Activated naive CD8-positive, alpha-beta T cell treated with anti-CD3 and anti-CD28 coated beads, Interleukin-2, amount 50 U/mL, for 24 hours (primary cell): ENCODE measurements around the gene TMEM161A.
"Not testable (repeated sequence)": the region's sequence is repeated elsewhere in the genome, so short reads cannot be mapped to it uniquely, and the experiment has no call there.

Experiments used
- ATAC-seq: fragments of 150-1000 bp; cut with Tn5 transposase; one replicate; pipeline ENCODE4 v1.10.0; 2021
- DNase-seq: peaks from one replicate; pipeline ENCODE4 v3.0.0; 2021
- H3K27ac Mint-ChIP-seq: one replicate; pipeline ENCODE4 v1.8.0; 2021; ENCODE audit warnings: mild to moderate bottlenecking, mixed read lengths
- H3K27me3 Mint-ChIP-seq: one replicate; pipeline ENCODE4 v1.8.0; 2021; ENCODE audit warnings: mixed read lengths
- H3K36me3 Mint-ChIP-seq: one replicate; pipeline ENCODE4 v1.8.0; 2021; ENCODE audit warnings: low read depth, mixed read lengths
- H3K4me1 Mint-ChIP-seq: one replicate; pipeline ENCODE4 v1.8.0; 2021; ENCODE audit warnings: mixed read lengths
- H3K4me3 Mint-ChIP-seq: one replicate; pipeline ENCODE4 v1.8.0; 2021; ENCODE audit warnings: mild to moderate bottlenecking, moderate library complexity, mixed read lengths
- H3K9me3 Mint-ChIP-seq: one replicate; pipeline ENCODE4 v1.8.0; 2021; ENCODE audit warnings: mixed read lengths

TMEM161A gene

GRCh38 chr19:19138109-19138981 is at the start of gene TMEM161A:
TMEM161A (minus strand) TSS chr19:19138478; CDS start chr19:19138428, 50 bp downstream.
- no peaks in the 10 kb centered on the region for H3K9me3 Mint-ChIP-seq
- no peaks in the 10 kb centered on the region for H3K27me3 Mint-ChIP-seq
- peaks cover 4% of the 10 kb centered on the region for H3K36me3 Mint-ChIP-seq
- H3K4me1 Mint-ChIP-seq: peaks cover 22% of the 10 kb centered on the region
- peak; percentile 100 for ATAC-seq
- DNase-seq: peak; percentile 96
- H3K27ac Mint-ChIP-seq: peak within 1 kb of the TSS; percentile 94
- H3K4me3 Mint-ChIP-seq: peak within 1 kb of the TSS; percentile 92

- no peak for ATAC-seq
- no peak for DNase-seq
- Mint-ChIP-seq H3K27ac (peak overlapping the region; percentile 29), H3K4me3 (no peak overlapping the region), H3K4me1 (peaks cover 35% of the 10 kb centered on the region), H3K36me3 (peaks cover 16% of the 10 kb centered on the region), H3K9me3 (no peaks in the 10 kb centered on the region), H3K27me3 (no peaks in the 10 kb centered on the region)
Observed at GRCh38 chr19:19186742-19187141, 48.5 kb upstream of the TMEM161A start.

DNA sequence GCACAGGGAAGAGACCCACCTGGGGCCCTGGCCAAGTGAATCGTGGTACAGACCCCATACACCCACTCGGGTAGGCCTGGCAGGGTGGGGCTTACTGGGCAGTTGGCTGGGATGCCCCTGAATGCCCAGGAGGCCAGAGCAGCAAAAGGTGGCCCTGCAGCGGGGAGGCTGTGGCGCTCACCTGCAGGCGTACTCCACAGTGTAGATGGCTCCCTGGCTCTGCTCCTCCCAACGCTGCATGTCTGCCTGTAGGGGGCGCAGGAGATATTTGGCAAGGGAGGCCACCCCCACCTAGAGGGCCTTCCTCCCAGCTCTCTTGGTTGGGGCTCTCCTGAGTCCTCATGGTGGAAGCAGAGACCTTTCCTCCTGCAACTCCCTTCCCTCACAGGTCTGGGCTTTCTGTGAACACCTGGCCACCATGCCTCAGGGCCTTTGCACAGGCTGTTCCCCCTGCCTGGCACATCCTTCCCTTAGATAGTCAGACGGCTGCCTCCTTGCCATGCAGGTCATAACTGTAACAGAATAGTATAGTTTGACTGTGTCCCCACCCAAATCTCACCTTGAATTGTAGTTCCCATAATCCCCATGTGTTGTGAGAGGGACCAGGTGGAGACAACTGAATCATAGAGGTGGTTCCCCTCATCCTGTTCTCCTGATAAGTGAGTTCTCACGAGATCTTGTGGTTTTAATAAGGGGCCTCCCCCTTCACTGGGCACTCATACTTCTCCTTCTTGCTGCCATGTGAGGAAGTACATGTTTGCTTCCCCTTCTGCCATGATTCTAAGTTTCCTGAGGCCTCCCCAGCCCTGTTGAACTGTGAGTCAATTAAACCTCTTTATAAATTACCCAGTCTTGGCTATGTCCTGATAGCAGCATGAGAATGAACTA is 47.8 kb upstream of the TMEM161A start:
- Mint-ChIP-seq H3K36me3 (peaks cover 16% of the 10 kb centered on the region), H3K27me3 (no peaks in the 10 kb centered on the region), H3K4me1 (peaks cover 29% of the 10 kb centered on the region), H3K27ac (peak overlapping the region; percentile 29), H3K4me3 (no peak overlapping the region), H3K9me3 (no peaks in the 10 kb centered on the region)
- ATAC-seq (peak; percentile 87), DNase-seq (peak; percentile 70)

GRCh38 chr19:19181488-19181998 is 43.3 kb upstream of the TMEM161A start:
- H3K9me3 Mint-ChIP-seq: no peaks in the 10 kb centered on the region
- no peak overlapping the region for H3K27ac Mint-ChIP-seq
- DNase-seq (no peak), ATAC-seq (no peak)
- peaks cover 6% of the 10 kb centered on the region for H3K4me1 Mint-ChIP-seq
- no peak overlapping the region for H3K4me3 Mint-ChIP-seq
- peaks cover 15% of the 10 kb centered on the region for H3K36me3 Mint-ChIP-seq
- no peaks in the 10 kb centered on the region for H3K27me3 Mint-ChIP-seq

- Mint-ChIP-seq H3K27ac (no peak overlapping the region), H3K9me3 (no peaks in the 10 kb centered on the region), H3K4me3 (no peak overlapping the region), H3K4me1 (no peaks in the 10 kb centered on the region), H3K36me3 (peaks cover 10% of the 10 kb centered on the region), H3K27me3 (no peaks in the 10 kb centered on the region)
- ATAC-seq (no peak), DNase-seq (no peak)
Observed at GRCh38 chr19:19179548-19180441, 41.5 kb upstream of the TMEM161A start.

- Mint-ChIP-seq H3K27ac (no peak overlapping the region), H3K4me1 (no peaks in the 10 kb centered on the region)
Observed at GRCh38 chr19:19176950-19177349, 38.7 kb upstream of the TMEM161A start.

GRCh38 chr19:19173243-19173642 is 35.0 kb upstream of the TMEM161A start:
- not testable (repeated sequence) for H3K27me3 Mint-ChIP-seq, H3K27ac Mint-ChIP-seq, ATAC-seq, H3K9me3 Mint-ChIP-seq, H3K36me3 Mint-ChIP-seq, DNase-seq, H3K4me3 Mint-ChIP-seq
- H3K4me1 Mint-ChIP-seq: peaks cover 13% of the 10 kb centered on the region

More at GRCh38 chr19:19176950-19177349, 38.7 kb upstream of the TMEM161A start:
- Mint-ChIP-seq H3K9me3 (no peaks in the 10 kb centered on the region), H3K27me3 (no peaks in the 10 kb centered on the region), H3K4me3 (no peak overlapping the region), H3K36me3 (peaks cover 10% of the 10 kb centered on the region)
- ATAC-seq: no peak
- DNase-seq: no peak

- DNase-seq (no peak), ATAC-seq (no peak)
- H3K36me3 Mint-ChIP-seq: peaks cover 4% of the 10 kb centered on the region
- no peak overlapping the region for H3K4me3 Mint-ChIP-seq
- H3K9me3 Mint-ChIP-seq: no peaks in the 10 kb centered on the region
- H3K27me3 Mint-ChIP-seq: no peaks in the 10 kb centered on the region
- H3K27ac Mint-ChIP-seq: no peak overlapping the region
- peaks cover 13% of the 10 kb centered on the region for H3K4me1 Mint-ChIP-seq
Observed at GRCh38 chr19:19171821-19172532, 33.7 kb upstream of the TMEM161A start.

DNA sequence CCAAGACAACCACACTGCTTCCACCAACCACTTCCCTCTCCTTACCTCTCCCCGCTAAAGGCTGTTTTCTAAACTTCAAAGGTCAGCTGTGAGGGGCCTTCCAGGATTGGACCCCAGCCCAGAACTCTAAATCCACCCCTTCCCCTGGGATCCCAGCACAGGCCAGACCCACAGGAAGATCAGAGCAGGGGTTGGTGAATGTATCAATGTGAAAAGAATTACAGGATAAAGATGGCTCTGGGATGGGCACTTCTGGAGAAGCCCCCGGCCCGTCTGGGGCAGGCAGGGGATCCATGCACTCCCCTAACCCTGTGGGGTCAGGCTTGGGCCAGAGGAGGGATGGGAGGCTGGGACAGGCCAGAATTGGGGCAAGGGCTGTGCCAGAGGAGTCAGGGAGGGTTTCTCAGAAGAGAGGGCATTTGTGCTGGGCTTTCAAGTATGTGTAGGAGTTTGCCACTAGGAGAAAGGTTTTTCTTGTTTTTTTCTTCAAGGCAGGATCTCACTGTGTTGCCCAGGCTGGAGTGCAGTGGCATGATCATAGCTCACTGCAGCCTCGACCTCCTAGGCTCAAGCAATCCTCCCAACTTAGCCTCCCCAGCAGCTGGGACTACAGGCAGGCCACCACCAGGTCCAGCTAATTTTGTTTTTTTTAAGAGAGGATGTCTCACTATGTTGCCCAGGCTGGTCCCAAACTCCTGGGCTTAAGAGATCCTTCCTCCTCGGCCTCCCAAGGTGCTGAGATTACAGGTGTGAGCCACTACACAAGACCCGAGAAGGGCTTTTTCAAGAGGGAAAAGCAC is 32.8 kb upstream of the TMEM161A start:
- ATAC-seq (no peak), DNase-seq (no peak)
- H3K9me3 Mint-ChIP-seq: no peaks in the 10 kb centered on the region
- peaks cover 13% of the 10 kb centered on the region for H3K4me1 Mint-ChIP-seq
- peaks cover 4% of the 10 kb centered on the region for H3K36me3 Mint-ChIP-seq
- H3K4me3 Mint-ChIP-seq: no peak overlapping the region
- H3K27ac Mint-ChIP-seq: no peak overlapping the region
- H3K27me3 Mint-ChIP-seq: no peaks in the 10 kb centered on the region

DNA sequence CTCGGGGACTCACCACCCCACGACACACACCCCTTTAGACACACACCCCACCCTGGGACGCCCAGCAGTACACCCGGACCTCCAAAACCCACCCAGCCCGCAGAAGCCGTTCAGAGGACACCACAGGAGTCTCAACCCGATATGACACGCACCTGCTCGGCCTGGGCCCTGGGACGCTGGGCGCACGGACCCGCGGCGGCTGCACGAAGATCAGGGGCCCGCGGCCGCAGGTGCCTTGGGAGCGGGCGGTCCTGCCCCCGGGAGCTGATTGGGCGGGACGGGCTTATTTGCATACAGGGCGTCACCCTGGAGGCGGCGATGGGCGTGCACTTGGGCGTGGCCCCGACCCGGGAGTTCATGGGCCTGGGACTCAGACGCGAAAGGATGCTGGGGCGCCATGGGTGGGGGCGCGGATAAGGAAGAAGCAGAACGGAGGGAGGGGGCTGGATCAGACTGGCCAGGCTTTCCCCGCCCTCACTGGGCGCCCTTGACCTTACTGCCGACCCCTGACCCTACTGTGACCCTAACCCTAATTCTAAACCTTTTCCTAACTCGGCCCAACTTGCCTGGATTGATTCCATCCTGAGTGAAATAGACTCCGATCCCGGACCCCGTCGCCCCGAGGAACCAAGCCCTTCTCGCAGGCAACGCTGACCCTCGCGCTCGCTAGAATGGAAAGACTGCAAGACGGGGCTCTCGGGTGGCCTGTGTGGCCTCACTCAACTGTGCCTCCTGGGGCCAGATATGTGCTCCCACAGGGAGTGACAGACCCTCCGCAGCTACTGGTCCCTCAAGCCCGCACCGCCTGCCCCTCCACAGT is 32.0 kb upstream of the TMEM161A start, which contains the start of gene MEF2B:
TSS of gene MEF2B (minus strand) at position 211 of the 820 bp plus-strand sequence. CDS start 19,528 bp downstream, outside the sequence.
- DNase-seq (peak; percentile 79), ATAC-seq (peak; percentile 93)
- Mint-ChIP-seq H3K9me3 (no peaks in the 10 kb centered on the region), H3K36me3 (peaks cover 2% of the 10 kb centered on the region), H3K4me3 (peak within 1 kb of the TSS; percentile 32), H3K4me1 (peaks cover 13% of the 10 kb centered on the region), H3K27ac (no peak within 1 kb of the TSS), H3K27me3 (no peaks in the 10 kb centered on the region)

GRCh38 chr19:19169236-19170052 is 31.2 kb upstream of the TMEM161A start:
- ATAC-seq: no peak
- H3K36me3 Mint-ChIP-seq: peaks cover 2% of the 10 kb centered on the region
- peak overlapping the region; percentile 32 for H3K4me3 Mint-ChIP-seq
- H3K9me3 Mint-ChIP-seq: no peaks in the 10 kb centered on the region
- peaks cover 13% of the 10 kb centered on the region for H3K4me1 Mint-ChIP-seq
- DNase-seq: no peak
- no peak overlapping the region for H3K27ac Mint-ChIP-seq
- H3K27me3 Mint-ChIP-seq: no peaks in the 10 kb centered on the region
